Activated CD8-positive, alpha-beta memory T cell treated with anti-CD3 and anti-CD28 coated beads, Interleukin-2, amount 50 U/mL, for 24 hours (primary cell): ENCODE results near the gene OGFR.

Experiments used
- DNase-seq: peaks from one replicate; pipeline ENCODE4 v3.0.0-alpha.2; 2020; ENCODE audit errors: extremely low read depth

The OGFR gene

GRCh38 chr20:62800314-62801259, 4.0 kb upstream of the OGFR start:
- DNase-seq: no peak

DNA sequence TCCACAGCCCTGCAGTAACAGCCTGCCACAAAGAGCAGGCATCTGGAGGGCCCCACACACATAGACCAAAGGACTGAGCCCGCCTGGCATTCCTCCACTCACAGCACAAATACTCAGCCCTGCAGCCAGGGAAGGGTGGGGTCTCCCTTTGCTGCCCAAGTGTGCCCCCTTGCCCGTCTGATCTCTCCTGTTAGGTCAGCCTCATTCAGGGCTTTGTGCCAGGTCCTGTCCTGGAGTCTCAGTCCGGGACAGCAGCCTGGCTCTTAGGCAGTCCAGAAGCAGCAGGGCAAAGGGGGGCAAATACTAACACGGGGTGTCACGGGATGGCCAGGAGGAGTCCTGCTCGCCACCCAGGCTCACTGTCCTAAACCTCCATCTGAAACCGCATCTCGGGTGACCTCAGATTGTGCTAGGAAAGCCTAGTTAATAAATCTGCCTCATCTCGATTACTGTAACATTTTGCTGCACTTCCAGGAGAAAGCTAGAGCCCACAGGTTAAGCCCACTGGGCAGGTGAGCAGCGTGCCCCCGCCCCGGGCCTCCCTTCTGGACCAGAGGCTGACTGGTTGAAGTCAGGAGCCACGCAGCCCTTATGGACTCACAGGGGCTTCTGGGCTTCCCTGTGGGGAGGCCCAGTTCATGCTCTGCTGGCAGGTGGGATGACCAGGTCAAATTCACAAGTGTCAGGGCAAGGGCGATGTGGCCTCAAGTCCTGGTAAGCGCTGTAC, 3.2 kb upstream of the OGFR start:
- DNase-seq: no peak

GRCh38 chr20:62802026-62802712, 2.5 kb upstream of the OGFR start:
- DNase-seq: no peak

GRCh38 chr20:62804021-62804626, 511 bp upstream of the OGFR start:
- no peak for DNase-seq

DNA sequence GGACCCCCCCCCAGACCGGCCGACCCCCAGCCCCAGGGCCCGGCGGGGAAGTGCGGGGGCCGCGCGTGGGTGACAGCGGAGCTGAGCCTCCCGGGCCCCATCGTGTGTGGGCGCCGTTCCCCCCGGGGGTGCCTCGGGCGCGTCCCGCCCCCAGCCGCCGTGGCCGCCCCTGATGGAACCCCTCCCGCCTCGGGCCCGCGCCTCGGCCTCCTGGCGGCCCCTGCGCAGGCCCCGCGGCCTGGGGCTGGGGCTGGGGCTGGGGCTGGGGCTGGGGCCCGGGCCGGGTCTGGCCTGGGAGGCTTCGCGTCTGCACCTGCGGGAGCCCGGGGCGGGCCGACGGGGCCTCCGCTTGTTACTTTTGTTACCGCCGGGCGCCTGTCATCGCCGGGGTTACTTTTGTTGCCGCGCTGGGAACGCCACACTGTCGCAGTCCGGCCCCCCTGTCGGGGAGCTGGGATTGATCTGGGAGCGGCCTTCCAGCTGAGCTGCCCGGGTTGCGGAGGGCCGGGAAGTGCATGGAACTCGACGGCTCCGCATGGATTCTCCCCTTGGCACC, 598 bp downstream of the OGFR start:
- no peak for DNase-seq

- no peak for DNase-seq
Measured at GRCh38 chr20:62805711-62806382, 1.2 kb downstream of the OGFR start.

- DNase-seq: no peak
Measured at GRCh38 chr20:62806383-62807050, 1.9 kb downstream of the OGFR start.

DNA sequence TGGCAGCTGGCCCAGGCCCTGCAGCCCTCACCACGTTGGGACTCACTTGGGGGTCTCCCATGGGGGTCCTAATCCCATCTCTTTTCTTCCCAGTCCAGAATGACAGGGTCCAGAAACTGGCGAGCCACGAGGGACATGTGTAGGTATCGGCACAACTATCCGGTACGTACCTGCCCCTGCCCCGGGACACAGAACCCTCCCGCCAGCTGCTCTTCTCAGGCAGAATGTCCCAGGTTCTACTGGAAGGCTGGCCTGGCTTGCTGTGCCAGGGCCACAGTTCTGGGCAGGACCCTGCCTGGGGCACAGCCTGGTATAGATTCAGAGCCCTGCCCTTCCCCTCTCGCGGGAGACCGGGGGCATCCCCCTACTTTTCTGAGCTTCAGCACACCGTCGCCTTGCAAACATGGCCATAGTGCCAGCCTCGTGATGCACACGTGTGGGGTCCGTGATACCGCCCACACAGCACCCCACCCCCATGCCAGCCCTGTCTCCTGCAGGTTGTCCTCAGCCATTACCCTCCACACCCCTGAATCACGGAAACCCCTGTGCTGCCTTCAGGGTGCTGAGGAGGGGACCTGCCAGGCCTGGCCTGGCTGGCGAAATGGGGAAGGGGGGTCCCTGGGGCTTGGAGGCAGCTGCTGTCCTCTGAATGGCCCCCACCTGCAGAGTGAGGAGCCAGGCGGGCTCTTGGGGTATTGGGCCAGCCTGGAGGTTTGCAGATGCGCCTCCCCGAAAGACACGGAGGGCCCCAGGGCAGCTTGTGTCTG, 3.0 kb downstream of the OGFR start:
- no peak for DNase-seq

GRCh38 chr20:62808211-62808865, 3.7 kb downstream of the OGFR start:
- DNase-seq: no peak

- no peak for DNase-seq
Measured at GRCh38 chr20:62809530-62810428, 5.1 kb downstream of the OGFR start.

DNA sequence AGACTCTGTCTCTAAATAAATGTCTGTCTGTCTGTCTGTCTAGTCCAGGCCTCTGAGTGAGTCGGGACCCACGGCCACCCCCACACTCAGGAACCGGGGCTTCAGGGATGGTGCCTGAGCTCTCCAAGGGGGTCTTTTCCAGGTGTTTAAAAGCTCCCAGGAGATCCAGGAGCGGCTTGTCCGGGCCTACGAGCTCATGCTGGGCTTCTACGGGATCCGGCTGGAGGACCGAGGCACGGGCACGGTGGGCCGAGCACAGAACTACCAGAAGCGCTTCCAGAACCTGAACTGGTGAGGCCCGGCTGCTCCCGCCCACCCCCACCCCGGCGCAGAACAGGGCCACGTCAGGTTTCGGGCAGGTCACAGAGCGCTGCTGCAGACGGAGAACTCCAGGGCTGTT, 6.7 kb downstream of the OGFR start:
- DNase-seq: no peak

- no peak for DNase-seq
Measured at GRCh38 chr20:62811720-62812119, 7.1 kb downstream of the OGFR start.

- DNase-seq: no peak
Measured at GRCh38 chr20:62812181-62812906, 7.7 kb downstream of the OGFR start.

GRCh38 chr20:62812907-62813200, 8.2 kb downstream of the OGFR start:
- no peak for DNase-seq

- DNase-seq: no peak
Measured at GRCh38 chr20:62813588-62813987, 9.0 kb downstream of the OGFR start.

GRCh38 chr20:62814060-62814708, 9.5 kb downstream of the OGFR start:
- no peak for DNase-seq

GRCh38 chr20:62814709-62815065, 10.1 kb downstream of the OGFR start:
- DNase-seq: no peak
